Measurements from ENCODE around the gene SETD1A. TPM values are rescaled to one million over a fixed set of nuclear protein-coding genes. Genes with fewer than 3 reads are reported as not detected.

The SETD1A gene
- total and polyA plus RNA-seq, 9 of the 15 experiments (the other 6 are each of a cell fraction or from before 2014, with no cell fraction given): 0.08 to 36.0 (median 4.2) TPM

DNA sequence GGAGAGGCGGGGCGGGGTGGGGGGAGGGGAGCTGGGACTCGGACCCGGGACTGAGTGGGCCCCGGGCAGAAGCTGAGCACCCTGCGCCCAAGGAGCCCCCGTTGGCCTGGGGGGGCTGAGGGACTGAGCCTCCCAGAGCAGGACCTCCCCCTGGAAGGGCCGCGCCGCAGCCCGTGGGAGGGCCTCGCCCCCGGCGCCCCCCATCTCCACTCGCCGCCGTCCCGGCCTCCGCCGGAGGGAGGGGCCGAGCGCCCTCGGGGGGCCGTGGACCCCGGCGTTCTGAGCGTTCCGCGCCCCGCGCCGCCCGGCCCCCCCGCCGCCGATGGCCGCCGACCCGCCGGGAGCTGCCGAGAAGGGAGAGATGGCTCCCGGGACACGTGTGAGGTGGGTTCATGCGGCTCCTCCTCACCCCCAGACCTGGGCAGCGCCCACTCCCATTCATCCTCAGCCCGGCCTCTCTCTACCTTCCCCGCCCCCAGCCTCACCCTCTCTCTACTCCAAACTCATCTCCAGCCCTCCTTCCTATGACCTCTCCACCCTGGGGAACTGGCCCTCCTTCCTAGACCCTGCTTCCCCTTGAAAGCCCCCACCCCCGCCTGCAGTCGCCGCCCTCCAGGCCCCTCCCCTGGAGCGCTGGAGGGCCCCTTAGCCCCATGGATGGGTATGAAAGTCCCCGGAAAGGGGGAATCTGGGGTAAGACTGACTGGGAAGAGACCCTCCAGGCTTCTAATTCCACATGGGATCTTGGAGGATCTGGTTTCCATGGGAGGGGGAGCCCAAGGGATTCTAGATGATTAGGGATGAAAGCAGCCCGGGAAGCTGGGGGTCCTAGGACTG is 33.3 kb upstream of the SETD1A start (continued):
- TF ChIP-seq, protein P1, sequence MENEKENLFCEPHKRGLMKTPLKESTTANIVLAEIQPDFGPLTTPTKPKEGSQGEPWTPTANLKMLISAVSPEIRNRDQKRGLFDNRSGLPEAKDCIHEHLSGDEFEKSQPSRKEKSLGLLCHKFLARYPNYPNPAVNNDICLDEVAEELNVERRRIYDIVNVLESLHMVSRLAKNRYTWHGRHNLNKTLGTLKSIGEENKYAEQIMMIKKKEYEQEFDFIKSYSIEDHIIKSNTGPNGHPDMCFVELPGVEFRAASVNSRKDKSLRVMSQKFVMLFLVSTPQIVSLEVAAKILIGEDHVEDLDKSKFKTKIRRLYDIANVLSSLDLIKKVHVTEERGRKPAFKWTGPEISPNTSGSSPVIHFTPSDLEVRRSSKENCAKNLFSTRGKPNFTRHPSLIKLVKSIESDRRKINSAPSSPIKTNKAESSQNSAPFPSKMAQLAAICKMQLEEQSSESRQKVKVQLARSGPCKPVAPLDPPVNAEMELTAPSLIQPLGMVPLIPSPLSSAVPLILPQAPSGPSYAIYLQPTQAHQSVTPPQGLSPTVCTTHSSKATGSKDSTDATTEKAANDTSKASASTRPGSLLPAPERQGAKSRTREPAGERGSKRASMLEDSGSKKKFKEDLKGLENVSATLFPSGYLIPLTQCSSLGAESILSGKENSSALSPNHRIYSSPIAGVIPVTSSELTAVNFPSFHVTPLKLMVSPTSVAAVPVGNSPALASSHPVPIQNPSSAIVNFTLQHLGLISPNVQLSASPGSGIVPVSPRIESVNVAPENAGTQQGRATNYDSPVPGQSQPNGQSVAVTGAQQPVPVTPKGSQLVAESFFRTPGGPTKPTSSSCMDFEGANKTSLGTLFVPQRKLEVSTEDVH (IDR thresholded peaks at IDR 0.05; ENCODE audit: low read depth, partially characterized antibody): no peak
- TF ChIP-seq NR1H2 (CRISPR knock-in tag; IDR thresholded peaks at IDR 0.05): no peak
- TF ChIP-seq MYC (IDR thresholded peaks at IDR 0.05; ENCODE audit: low read depth, low read length): 0 out of 2 replicates have a peak, but pooled peaks have one; percentile 17
- no peak for TF ChIP-seq MYC (CRISPR knock-in tag; IDR thresholded peaks at IDR 0.05; ENCODE audit: borderline replicate concordance, low read depth)
- TF ChIP-seq FOXM1 (IDR thresholded peaks at IDR 0.05; ENCODE audit: low read depth): no peak
- no peak for TF ChIP-seq FOXM1 (CRISPR knock-in tag; IDR thresholded peaks at IDR 0.05; ENCODE audit: low read depth)
- no peak for TF ChIP-seq HNRNPL (IDR thresholded peaks at IDR 0.05; ENCODE audit: low read depth, low read length)
- no peak for TF ChIP-seq TOE1 (IDR thresholded peaks at IDR 0.05; ENCODE audit: borderline replicate concordance)
- no peak for TF ChIP-seq TOE1 (CRISPR knock-in tag; IDR thresholded peaks at IDR 0.05; ENCODE audit: borderline replicate concordance, low read depth)
- TF ChIP-seq ADNP (tag; IDR thresholded peaks at IDR 0.05): no peak
- TF ChIP-seq MCM7 (IDR thresholded peaks at IDR 0.05): no peak
- no peak for TF ChIP-seq THRAP3 (IDR thresholded peaks at IDR 0.05; ENCODE audit: borderline replicate concordance)
- TF ChIP-seq DIDO1 (tag; IDR thresholded peaks at IDR 0.05; ENCODE audit: low read depth): no peak
- TF ChIP-seq, protein P2, sequence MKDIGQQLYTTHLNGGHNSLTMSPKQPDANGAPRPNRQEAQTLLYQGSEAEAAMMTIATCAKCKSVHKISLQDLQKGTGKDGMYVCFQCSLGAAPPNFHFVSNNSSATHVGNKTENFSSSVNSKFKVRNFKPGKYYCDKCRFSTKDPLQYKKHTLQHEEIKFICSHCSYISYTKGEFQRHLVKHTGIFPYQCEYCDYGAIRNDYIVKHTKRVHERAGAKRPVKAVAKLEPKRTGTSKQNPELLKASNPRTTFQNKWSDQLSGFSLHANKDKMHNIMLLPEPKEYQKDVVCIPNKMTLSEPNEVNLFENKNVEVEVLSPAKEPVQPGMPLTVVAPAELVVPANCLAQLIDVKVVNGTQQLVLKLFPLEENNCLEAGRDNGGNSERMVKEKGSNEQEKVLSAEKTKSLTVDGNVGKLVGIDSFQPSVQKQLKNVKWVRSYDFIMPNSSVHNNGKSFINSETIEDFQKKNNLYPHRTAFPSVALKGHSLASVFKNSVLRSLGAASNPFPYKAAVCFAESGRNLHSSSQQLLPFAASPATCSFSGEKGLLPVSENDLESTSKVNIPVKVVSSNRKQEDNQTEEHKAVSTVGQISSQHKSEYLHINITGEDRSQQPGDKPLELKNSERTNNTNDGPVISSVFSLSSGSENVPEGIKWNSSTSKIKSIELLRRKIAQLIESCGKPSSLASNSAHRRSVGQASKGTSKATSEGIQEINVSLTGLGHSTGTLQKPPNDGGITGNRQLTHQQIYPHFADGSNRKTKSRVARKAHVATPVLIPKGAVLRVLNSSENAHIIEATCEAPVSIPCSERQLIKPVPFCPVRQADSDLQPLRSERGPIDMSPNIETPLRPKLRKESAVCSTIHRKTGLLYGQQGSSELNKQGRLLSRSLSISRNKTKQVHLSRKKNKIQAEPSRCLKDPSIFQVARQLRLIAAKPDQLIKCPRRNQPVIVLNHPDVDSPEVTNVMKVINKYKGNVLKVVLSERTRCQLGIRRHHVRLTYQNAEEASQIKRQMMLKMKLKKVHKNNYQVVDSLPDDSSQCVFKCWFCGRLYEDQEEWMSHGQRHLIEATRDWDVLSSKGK (CRISPR knock-in tag; IDR thresholded peaks at IDR 0.05): no peak
- TF ChIP-seq, protein P3, sequence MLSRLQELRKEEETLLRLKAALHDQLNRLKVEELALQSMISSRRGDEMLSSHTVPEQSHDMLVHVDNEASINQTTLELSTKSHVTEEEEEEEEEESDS (CRISPR knock-in tag; IDR thresholded peaks at IDR 0.05): no peak
- peak in 1 of 2 experiments; percentile 27; a peak in 1 of 4 replicates for TF ChIP-seq HDAC1 (IDR thresholded peaks at IDR 0.05)
- no peak for TF ChIP-seq HDAC8 (tag; IDR thresholded peaks at IDR 0.05)
- TF ChIP-seq CBFA2T3 (IDR thresholded peaks at IDR 0.05): no peak
- no peak for TF ChIP-seq ZNF12 (CRISPR knock-in tag; IDR thresholded peaks at IDR 0.05)
- TF ChIP-seq ZBED1 (IDR thresholded peaks at IDR 0.05): no peak
- no peak for TF ChIP-seq ZBTB1 (CRISPR knock-in tag; IDR thresholded peaks at IDR 0.05; ENCODE audit: borderline replicate concordance, low read depth)
- 0 out of 2 replicates have a peak, but pooled peaks have one; percentile 26 for TF ChIP-seq SMAD4 (CRISPR knock-in tag; conservative IDR thresholded peaks at IDR 0.05)
